Natural killer cell (primary cell): ENCODE results near the gene BSG. TPM values are rescaled to one million over a fixed set of nuclear protein-coding genes. Genes with fewer than 3 reads are reported as not detected.
A peak's percentile ranks its signal among the peaks of the same experiment; 100 is the strongest.

Experiments
- ATAC-seq, 3 donors: fragments of 150-1000 bp in 2 of 3; fragments of 200-7000 bp in 1 of 3; cut with Tn5 transposase; 1 replicate in 1 of 3; 2 replicates in 2 of 3; pipeline ENCODE4 v1.10.0; 2021; ENCODE audit warnings: mild to moderate bottlenecking in 2 of 3, moderate library complexity in 2 of 3
- DNase-seq, 2 donors: peaks; one replicate each; pipeline versions ENCODE4 v3.0.0 to v3.0.0-alpha.2; 2013 to 2021; ENCODE audit warnings: mixed read lengths in 1 of 2
- H3K27ac ChIP-seq: one replicate; pipeline ENCODE4 v1.5.1; 2013; ENCODE audit warnings: mild to moderate bottlenecking, low read length
- H3K27me3 ChIP-seq: one replicate; pipeline ENCODE4 v1.6.1; 2013; ENCODE audit warnings: low read length; ENCODE audit not compliant: control insufficient read depth, insufficient read depth
- H3K36me3 ChIP-seq: one replicate; pipeline ENCODE4 v1.6.1; 2013; ENCODE audit warnings: low read length; ENCODE audit not compliant: control insufficient read depth, insufficient read depth
- H3K4me1 ChIP-seq: one replicate; pipeline ENCODE4 v1.6.1; 2013; ENCODE audit warnings: low read length; ENCODE audit not compliant: control insufficient read depth, insufficient read depth
- H3K4me3 ChIP-seq: one replicate; pipeline ENCODE4 v1.5.1; 2013; ENCODE audit warnings: low read length
- H3K9me3 ChIP-seq: one replicate; pipeline ENCODE4 v1.6.1; 2013; ENCODE audit warnings: low read length; ENCODE audit not compliant: control insufficient read depth, insufficient read depth
- H3K27ac Mint-ChIP-seq, 2 donors: one replicate each; pipeline ENCODE4 v1.8.0; 2022; ENCODE audit warnings: mild to moderate bottlenecking in 2 of 2, mixed read lengths in 2 of 2, moderate library complexity in 1 of 2
- H3K27me3 Mint-ChIP-seq, 2 donors: one replicate each; pipeline ENCODE4 v1.8.0; 2022; ENCODE audit warnings: low read depth in 2 of 2, mixed read lengths in 2 of 2
- H3K36me3 Mint-ChIP-seq: one replicate; pipeline ENCODE4 v1.8.0; 2022; ENCODE audit warnings: mixed read lengths
- H3K4me1 Mint-ChIP-seq, 2 donors: one replicate each; pipeline ENCODE4 v1.8.0; 2022; ENCODE audit warnings: mixed read lengths in 2 of 2
- H3K4me3 Mint-ChIP-seq: one replicate; pipeline ENCODE4 v1.8.0; 2022; ENCODE audit warnings: mild to moderate bottlenecking, moderate library complexity, mixed read lengths
- H3K9me3 Mint-ChIP-seq, 2 donors: one replicate each; pipeline ENCODE4 v1.8.0; 2022; ENCODE audit warnings: mixed read lengths in 2 of 2
- CTCF ChIP-seq: fragments of 200-600 bp; IDR thresholded peaks from one replicate; pipeline ENCODE4 v1.8.0; 2022; ENCODE audit warnings: antibody characterized with exemption
- WGBS: methylation state at CpG from one replicate; pipeline ENCODE4 v1.1.7; 2013; ENCODE audit warnings: missing lambda C conversion rate; ENCODE audit not compliant: insufficient coverage; 5-methylcytosine and 5-hydroxymethylcytosine counted together
- intact Hi-C: fragments of 100-400 bp; cut with micrococcal nuclease; formaldehyde crosslinking; loops from one replicate; pipeline ENCODE4 v1.14.2; 2022
- total RNA-seq, 4 donors: library from RNA; stranded (reverse); fragments of 120-200 nt in 1 of 4; gene quantifications; one replicate each; pipeline versions ENCODE4 v1.2.3 to v1.2.4, GENCODE V29; 2013 to 2022

BSG gene
- total RNA-seq, 3 donors from 2014 or later (not counting 1 experiment from before 2014, with no cell fraction given), result 229 to 248 (median 236) TPM

- peaks cover 59% of the 10 kb centered on the region for H3K4me1 ChIP-seq
- H3K9me3 ChIP-seq, result no peaks in the 10 kb centered on the region
- Mint-ChIP-seq H3K36me3 (no peaks in the 10 kb centered on the region), H3K4me1 (peaks cover 31 to 58% of the 10 kb centered on the region in 2 donors), H3K27me3 (no peaks in the 10 kb centered on the region), H3K4me3 (peak overlapping the region; percentile 97), H3K27ac (peak overlapping the region; percentile 88 to 92), H3K9me3 (no peaks in the 10 kb centered on the region)
- ATAC-seq, result no peak
- under 1% methylated on average over 55 of the region's 55 CpGs for WGBS
- H3K4me3 ChIP-seq, result peak overlapping the region; percentile 84
- peaks cover 6% of the 10 kb centered on the region for H3K36me3 ChIP-seq
- H3K27ac ChIP-seq, result peak overlapping the region; percentile 71
- no peak for TF ChIP-seq CTCF
- intact Hi-C loops, result loop anchor here (5.0 kb wide), 2 partner anchors 41 to 89 kb away; partner anchors contain the start of genes CDC34 and RNF126
- H3K27me3 ChIP-seq, result no peaks in the 10 kb centered on the region
- DNase-seq, result peak in 1 of 2 donors; percentile 28
Measured at GRCh38 chr19:572743-573518, 535 bp downstream of the BSG start.

DNA sequence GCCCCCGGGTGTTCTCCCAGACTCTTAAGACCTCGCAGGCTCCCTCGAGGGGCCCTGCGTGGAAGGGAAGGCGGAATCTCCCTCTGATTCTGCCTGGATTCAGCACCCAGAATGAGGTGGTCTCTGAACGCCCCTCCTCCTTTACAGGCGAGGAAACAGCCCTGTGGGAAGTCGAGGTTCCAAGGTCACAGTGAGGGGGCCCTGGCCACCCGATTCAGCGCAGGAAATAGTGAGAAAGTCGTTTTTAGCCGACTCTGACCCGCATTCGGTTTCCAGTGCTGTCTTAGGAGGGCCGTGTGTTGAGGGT, 1.1 kb downstream of the BSG start:
- no peaks in the 10 kb centered on the region for H3K36me3 Mint-ChIP-seq
- intact Hi-C loops, result loop anchor here (5.0 kb wide), 2 partner anchors 41 to 89 kb away; partner anchors contain the start of genes CDC34 and RNF126
- peak in 1 of 2 donors; percentile 43 for DNase-seq

GRCh38 chr19:574658-575526, 2.5 kb downstream of the BSG start:
- WGBS, result 47% methylated on average over 32 of the region's 32 CpGs
- no peaks in the 10 kb centered on the region for H3K36me3 Mint-ChIP-seq
- no peak for ATAC-seq
- H3K9me3 Mint-ChIP-seq, result no peaks in the 10 kb centered on the region
- TF ChIP-seq CTCF, result no peak
- peaks cover 28 to 63% of the 10 kb centered on the region in 2 donors for H3K4me1 Mint-ChIP-seq
- H3K27me3 Mint-ChIP-seq, result no peaks in the 10 kb centered on the region
- Histone ChIP-seq H3K4me3 (no peak overlapping the region), H3K27me3 (no peaks in the 10 kb centered on the region), H3K4me1 (peaks cover 59% of the 10 kb centered on the region), H3K36me3 (peaks cover 9% of the 10 kb centered on the region), H3K9me3 (no peaks in the 10 kb centered on the region), H3K27ac (no peak overlapping the region)
- peak overlapping the region in 1 of 2 donors; percentile 88 for H3K27ac Mint-ChIP-seq
- peak in 1 of 2 donors; percentile 18 for DNase-seq
- peak overlapping the region; percentile 84 for H3K4me3 Mint-ChIP-seq
- intact Hi-C loops, result loop anchor here (5.0 kb wide), 2 partner anchors 43 to 87 kb away; partner anchors contain the start of genes CDC34 and RNF126

More for the DNA sequence above, 1.1 kb downstream of the BSG start:
- ATAC-seq, result no peak
- Histone ChIP-seq H3K9me3 (no peaks in the 10 kb centered on the region), H3K27ac (no peak overlapping the region), H3K27me3 (no peaks in the 10 kb centered on the region), H3K36me3 (peaks cover 6% of the 10 kb centered on the region), H3K4me3 (peak overlapping the region; percentile 84), H3K4me1 (peaks cover 59% of the 10 kb centered on the region)
- Mint-ChIP-seq H3K4me3 (peak overlapping the region; percentile 84), H3K27ac (peak overlapping the region; percentile 77 to 88), H3K4me1 (peaks cover 31 to 63% of the 10 kb centered on the region in 2 donors), H3K27me3 (no peaks in the 10 kb centered on the region), H3K9me3 (no peaks in the 10 kb centered on the region)
- WGBS, result 4% methylated on average over 15 of the region's 15 CpGs
- no peak for TF ChIP-seq CTCF
